IMR-90 (cell line): ENCODE measurements around the gene CYP2W1. TPM values are rescaled to one million over a fixed set of nuclear protein-coding genes. Genes with fewer than 3 reads are reported as not detected.

Source experiments
- ATAC-seq: fragments of 200-7000 bp; cut with Tn5 transposase; 2 replicates; pipeline ENCODE4 v1.9.1; 2020; ENCODE audit warnings: low read depth, mild to moderate bottlenecking, moderate library complexity
- BruUV-seq: library from RNA; stranded (reverse); fragments of 400-500 nt; replicated peaks from 2 replicates; lab custom pipeline; 2021; lab: Mats Ljungman, UMichigan
- CTCF ChIA-PET: fragments of 300-600 bp; formaldehyde crosslinking; extraction: SDS; loops from one replicate; lab custom pipeline; 2021; ENCODE audit warnings: antibody characterized with exemption; lab: Yijun Ruan, JAX
- POLR2A ChIA-PET: fragments of 300-600 bp; sonication (Branson Sonifier 250); formaldehyde crosslinking; loops from one replicate; lab custom pipeline; 2022; ENCODE audit warnings: antibody characterized with exemption; ENCODE audit not compliant: unreplicated experiment; lab: Charles Lee
- DNase-seq: peaks from one replicate; pipeline ENCODE4 v3.0.0; 2013
- H2AFZ ChIP-seq: replicated peaks from 2 replicates; pipeline ENCODE3; 2013; ENCODE audit warnings: low read length, mild to moderate bottlenecking; ENCODE audit not compliant: poor library complexity
- H2AK5ac ChIP-seq: 2 replicates; pipeline ENCODE4 v1.6.1; 2013; ENCODE audit warnings: low read depth, low read length, inconsistent platforms
- H2AK9ac ChIP-seq: replicated peaks from 2 replicates; pipeline ENCODE3; 2013; ENCODE audit warnings: mild to moderate bottlenecking, low read depth, low read length, moderate library complexity; ENCODE audit not compliant: poor library complexity
- H2BK120ac ChIP-seq: 2 replicates; pipeline ENCODE4 v1.6.1; 2013; ENCODE audit warnings: low read depth, low read length, inconsistent platforms
- H2BK15ac ChIP-seq: 3 replicates; pipeline ENCODE4 v1.6.1; 2013; ENCODE audit warnings: low read depth, low read length, inconsistent platforms
- H2BK20ac ChIP-seq: 2 replicates; pipeline ENCODE4 v1.6.1; 2013; ENCODE audit warnings: low read depth, mild to moderate bottlenecking, inconsistent platforms, low read length, moderate library complexity
- H2BK5ac ChIP-seq: 2 replicates; pipeline ENCODE4 v1.6.1; 2013; ENCODE audit warnings: mild to moderate bottlenecking, low read depth, low read length, inconsistent platforms; ENCODE audit not compliant: poor library complexity, severe bottlenecking
- H3K14ac ChIP-seq: replicated peaks from 2 replicates; pipeline ENCODE4 v1.6.1; 2013; ENCODE audit warnings: low read depth, low read length, inconsistent platforms
- H3K18ac ChIP-seq: 2 replicates; pipeline ENCODE4 v1.6.1; 2013; ENCODE audit warnings: low read depth, low read length, control low read depth
- H3K23ac ChIP-seq: 2 replicates; pipeline ENCODE4 v1.6.1; 2013; ENCODE audit warnings: low read depth, low read length, inconsistent platforms
- H3K27ac ChIP-seq: 2 replicates; pipeline ENCODE4 v1.5.1; 2013; ENCODE audit warnings: mild to moderate bottlenecking, control low read depth, low read length; ENCODE audit not compliant: insufficient read depth
- H3K27me3 ChIP-seq: 2 replicates; pipeline ENCODE4 v1.6.1; 2013; ENCODE audit warnings: low read length; ENCODE audit not compliant: control insufficient read depth, insufficient read depth
- H3K36me3 ChIP-seq: 2 replicates; pipeline ENCODE4 v1.6.1; 2013; ENCODE audit warnings: low read length, mixed read lengths; ENCODE audit not compliant: control insufficient read depth, insufficient read depth
- H3K4ac ChIP-seq: 2 replicates; pipeline ENCODE4 v1.6.1; 2013; ENCODE audit warnings: low read depth, low read length, inconsistent platforms
- H3K4me1 ChIP-seq: 2 replicates; pipeline ENCODE4 v1.6.1; 2013; ENCODE audit warnings: low read length, mixed read lengths; ENCODE audit not compliant: control insufficient read depth, insufficient read depth
- H3K4me2 ChIP-seq: 2 replicates; pipeline ENCODE4 v1.6.1; 2013; ENCODE audit warnings: low read depth, mild to moderate bottlenecking, control low read depth, low read length, moderate library complexity
- H3K4me3 ChIP-seq: 2 replicates; pipeline ENCODE4 v1.5.1; 2013; ENCODE audit warnings: low read depth, mild to moderate bottlenecking, control low read depth, low read length, moderate library complexity; ENCODE audit not compliant: insufficient read depth
- H3K56ac ChIP-seq: 2 replicates; pipeline ENCODE4 v1.6.1; 2013; ENCODE audit warnings: low read length, inconsistent platforms; ENCODE audit not compliant: insufficient read depth; ENCODE audit errors: extremely low read depth
- H3K79me1 ChIP-seq, 2 experiments: 2 replicates each; pipeline ENCODE4 v1.6.1; 2013; ENCODE audit warnings: low read length in 2 of 2, inconsistent platforms in 1 of 2, low read depth in 1 of 2
- H3K9ac ChIP-seq: 2 replicates; pipeline ENCODE4 v1.6.1; 2013; ENCODE audit warnings: low read depth, low read length, control low read depth
- H3K9me1 ChIP-seq: 2 replicates; pipeline ENCODE4 v1.6.1; 2013; ENCODE audit warnings: low read length, inconsistent platforms; ENCODE audit not compliant: insufficient read depth
- H3K9me3 ChIP-seq: 2 replicates; pipeline ENCODE4 v1.6.1; 2013; ENCODE audit warnings: low read length; ENCODE audit not compliant: control insufficient read depth, insufficient read depth
- H4K20me1 ChIP-seq: 2 replicates; pipeline ENCODE4 v1.6.1; 2013; ENCODE audit warnings: low read length, inconsistent platforms; ENCODE audit not compliant: insufficient read depth
- H4K5ac ChIP-seq: 2 replicates; pipeline ENCODE4 v1.6.1; 2013; ENCODE audit warnings: mild to moderate bottlenecking, low read depth, low read length, control low read depth
- H4K8ac ChIP-seq, 2 experiments: 2 replicates each; pipeline ENCODE4 v1.6.1; 2013; ENCODE audit warnings: low read depth in 2 of 2, low read length in 2 of 2, control low read depth in 1 of 2, inconsistent platforms in 1 of 2
- H4K91ac ChIP-seq: 2 replicates; pipeline ENCODE4 v1.6.1; 2013; ENCODE audit warnings: low read depth, low read length, inconsistent platforms; ENCODE audit not compliant: insufficient read depth
- MAZ ChIP-seq: IDR thresholded peaks from 2 replicates; pipeline ENCODE4 v1.6.1; 2012; ENCODE audit warnings: low read depth, mild to moderate bottlenecking, low read length, improper control_type of control experiment, moderate library complexity, borderline replicate concordance
- POLR2A ChIP-seq: IDR thresholded peaks from 2 replicates; pipeline ENCODE4 v1.6.1; 2012; ENCODE audit warnings: mild to moderate bottlenecking, low read depth, low read length
- WGBS, 2 experiments: methylation state at CpG; one replicate each; pipeline versions ENCODE4 v1.1.5 to v1.1.7; 2013; ENCODE audit warnings: missing lambda C conversion rate in 2 of 2; ENCODE audit not compliant: insufficient read length in 1 of 2; ENCODE audit errors: extremely low coverage in 2 of 2; 5-methylcytosine and 5-hydroxymethylcytosine counted together
- dilution Hi-C: fragments of 300-500 bp; cut with HindIII; formaldehyde crosslinking; loops from one replicate; pipeline ENCODE4 v1.14.3; 2018; ENCODE audit warnings: low sequenced_read_pairs; ENCODE audit not compliant: unreplicated experiment
- in situ Hi-C: fragments of 300-500 bp; cut with MboI; formaldehyde crosslinking; loops from 3 replicates; pipeline ENCODE4 v1.14.3; 2019; ENCODE audit warnings: low sequenced_read_pairs, inconsistent platforms, mixed read lengths
- intact Hi-C: fragments of 100-400 bp; cut with micrococcal nuclease; formaldehyde crosslinking; loops from 2 replicates; pipeline ENCODE4 v1.10.0; 2022
- polyA plus RNA-seq, 3 experiments: library from polyadenylated mRNA; depleted of rRNA; stranded (reverse); fragments of >200 nt; gene quantifications; 2 replicates each; pipeline ENCODE4 v1.2.3, GENCODE V29; 2012; ENCODE audit warnings: low replicate concordance in 1 of 3
- total RNA-seq: library from RNA; depleted of rRNA; stranded (reverse); fragments of >200 nt; gene quantifications from 2 replicates; pipeline ENCODE4 v1.2.3, GENCODE V29; 2012

CYP2W1 gene
- total and polyA plus RNA-seq, 2 of the 4 experiments (the other 2 are of a cell fraction), result not detected

DNA sequence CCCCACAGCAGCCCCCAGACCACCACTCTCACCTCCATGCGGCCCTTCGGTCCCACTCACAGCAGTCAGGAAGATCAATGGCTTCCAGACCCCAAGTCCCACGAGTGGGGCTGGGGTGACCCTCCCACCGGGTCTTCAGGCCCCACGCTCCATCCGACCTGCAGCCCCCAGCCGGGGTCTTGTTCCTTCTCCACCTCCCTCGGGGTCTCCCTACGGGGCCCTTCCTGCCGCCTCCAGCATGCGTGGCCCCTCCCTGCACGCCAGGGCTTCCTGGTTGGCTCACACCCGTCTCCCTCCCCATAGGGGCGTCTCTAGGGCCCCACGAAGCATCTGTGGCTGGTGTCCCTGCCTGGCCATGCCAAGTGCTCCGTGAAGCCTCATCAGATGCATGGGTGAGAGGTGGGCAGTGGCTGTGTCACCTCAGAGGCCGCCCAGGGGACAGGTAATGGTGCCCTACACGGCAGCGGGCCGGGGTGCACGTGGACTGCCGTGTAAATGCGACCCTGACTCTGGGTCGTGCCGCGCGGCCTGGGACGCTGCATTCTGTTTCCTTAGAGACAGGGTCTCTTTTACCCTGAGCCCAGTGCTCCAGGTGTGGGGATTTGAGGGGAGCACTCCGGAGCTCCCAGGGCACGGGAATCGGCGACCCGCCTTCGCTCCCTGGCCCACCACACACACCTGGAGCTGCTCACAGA is 48.4 kb upstream of the CYP2W1 start:
- H3K36me3 ChIP-seq, result no peaks in the 10 kb centered on the region

More for the DNA sequence above, 48.4 kb upstream of the CYP2W1 start:
- Histone ChIP-seq H3K18ac (no peak overlapping the region), H2BK20ac (no peak overlapping the region), H4K5ac (no peak overlapping the region), H4K91ac (no peak overlapping the region), H3K27ac (no peak overlapping the region), H2AFZ (no peak overlapping the region), H3K56ac (no peak overlapping the region), H2AK9ac (no peak overlapping the region), H3K4ac (no peak overlapping the region), H3K9me3 (no peaks in the 10 kb centered on the region), H3K27me3 (no peaks in the 10 kb centered on the region; the same call in 1 of the 2 replicates), H4K20me1 (no peaks in the 10 kb centered on the region), H3K14ac (no peak overlapping the region), H3K4me3 (no peak overlapping the region), H2BK5ac (no peak overlapping the region), H3K9me1 (no peaks in the 10 kb centered on the region), H3K23ac (no peak overlapping the region), H3K4me1 (no peaks in the 10 kb centered on the region), H3K9ac (no peak overlapping the region), H2BK120ac (no peak overlapping the region), H3K4me2 (no peak overlapping the region), H2AK5ac (no peak overlapping the region), H4K8ac (no peak overlapping the region), H2BK15ac (no peak overlapping the region), H3K79me1 (no peaks in the 10 kb centered on the region)
- dilution Hi-C loops (no loop called here), in situ Hi-C loops (no loop called here), intact Hi-C loops (no loop called here)
- no peak for DNase-seq
- WGBS, 2 experiments, result 70% methylated on average over 9 of the region's 34 CpGs; no CpG with 5 or more reads in 1 of the 2 experiments
- ATAC-seq, result no peak
- no peak for TF ChIP-seq MAZ
- TF ChIP-seq POLR2A, result no peak
- no TSS peak for BruUV-seq
- ChIA-PET POLR2A (no interaction called here), CTCF (no interaction called here)
